ENCODE data around the gene HSPA6.
"Not testable (repeated sequence)": the region's sequence is repeated elsewhere in the genome, so short reads cannot be mapped to it uniquely, and the experiment has no call there.

Gene HSPA6

DNA sequence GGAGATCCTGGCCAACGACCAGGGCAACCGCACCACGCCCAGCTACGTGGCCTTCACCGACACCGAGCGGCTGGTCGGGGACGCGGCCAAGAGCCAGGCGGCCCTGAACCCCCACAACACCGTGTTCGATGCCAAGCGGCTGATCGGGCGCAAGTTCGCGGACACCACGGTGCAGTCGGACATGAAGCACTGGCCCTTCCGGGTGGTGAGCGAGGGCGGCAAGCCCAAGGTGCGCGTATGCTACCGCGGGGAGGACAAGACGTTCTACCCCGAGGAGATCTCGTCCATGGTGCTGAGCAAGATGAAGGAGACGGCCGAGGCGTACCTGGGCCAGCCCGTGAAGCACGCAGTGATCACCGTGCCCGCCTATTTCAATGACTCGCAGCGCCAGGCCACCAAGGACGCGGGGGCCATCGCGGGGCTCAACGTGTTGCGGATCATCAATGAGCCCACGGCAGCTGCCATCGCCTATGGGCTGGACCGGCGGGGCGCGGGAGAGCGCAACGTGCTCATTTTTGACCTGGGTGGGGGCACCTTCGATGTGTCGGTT, 477 bp downstream of the HSPA6 start:
- peak overlapping the region; percentile 40 for H3K4me3 ChIP-seq (replicated peaks; ENCODE audit: low read depth, low read length)
- DNase-seq (ENCODE audit: low read depth) = not testable (repeated sequence)

DNA sequence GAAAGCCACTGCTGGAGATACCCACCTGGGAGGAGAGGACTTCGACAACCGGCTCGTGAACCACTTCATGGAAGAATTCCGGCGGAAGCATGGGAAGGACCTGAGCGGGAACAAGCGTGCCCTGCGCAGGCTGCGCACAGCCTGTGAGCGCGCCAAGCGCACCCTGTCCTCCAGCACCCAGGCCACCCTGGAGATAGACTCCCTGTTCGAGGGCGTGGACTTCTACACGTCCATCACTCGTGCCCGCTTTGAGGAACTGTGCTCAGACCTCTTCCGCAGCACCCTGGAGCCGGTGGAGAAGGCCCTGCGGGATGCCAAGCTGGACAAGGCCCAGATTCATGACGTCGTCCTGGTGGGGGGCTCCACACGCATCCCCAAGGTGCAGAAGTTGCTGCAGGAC, 981 bp downstream of the HSPA6 start:
- peak overlapping the region; percentile 40 for H3K4me3 ChIP-seq (replicated peaks; ENCODE audit: low read depth, low read length)
- DNase-seq (ENCODE audit: low read depth) = not testable (repeated sequence)

DNA sequence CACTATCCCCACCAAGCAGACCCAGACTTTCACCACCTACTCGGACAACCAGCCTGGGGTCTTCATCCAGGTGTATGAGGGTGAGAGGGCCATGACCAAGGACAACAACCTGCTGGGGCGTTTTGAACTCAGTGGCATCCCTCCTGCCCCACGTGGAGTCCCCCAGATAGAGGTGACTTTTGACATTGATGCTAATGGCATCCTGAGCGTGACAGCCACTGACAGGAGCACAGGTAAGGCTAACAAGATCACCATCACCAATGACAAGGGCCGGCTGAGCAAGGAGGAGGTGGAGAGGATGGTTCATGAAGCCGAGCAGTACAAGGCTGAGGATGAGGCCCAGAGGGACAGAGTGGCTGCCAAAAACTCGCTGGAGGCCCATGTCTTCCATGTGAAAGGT, 1.6 kb downstream of the HSPA6 start:
- H3K4me3 ChIP-seq (replicated peaks; ENCODE audit: low read depth, low read length); DNase-seq (ENCODE audit: low read depth): not testable (repeated sequence)

DNA sequence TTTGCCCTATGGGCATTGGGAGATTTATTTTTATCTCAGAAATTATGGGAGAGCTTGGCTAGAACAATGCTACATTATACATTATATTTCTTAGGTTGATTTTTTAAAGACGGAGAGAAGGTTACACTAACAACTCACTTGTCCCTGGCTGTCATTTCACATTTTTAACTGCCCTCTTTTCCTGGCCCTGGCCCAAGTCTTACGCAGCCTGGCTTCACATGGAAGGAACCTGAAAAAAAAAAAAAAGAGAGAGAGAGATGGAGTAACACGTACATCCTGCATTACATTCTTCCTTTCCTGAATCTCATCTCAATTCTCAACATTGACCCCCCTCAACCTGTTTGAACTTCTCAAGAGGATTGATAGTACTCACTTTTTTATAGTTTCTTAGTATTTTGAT, 4.2 kb downstream of the HSPA6 start:
- DNase-seq (ENCODE audit: low read depth); H3K4me3 ChIP-seq (replicated peaks; ENCODE audit: low read depth, low read length): not testable (repeated sequence)

DNA sequence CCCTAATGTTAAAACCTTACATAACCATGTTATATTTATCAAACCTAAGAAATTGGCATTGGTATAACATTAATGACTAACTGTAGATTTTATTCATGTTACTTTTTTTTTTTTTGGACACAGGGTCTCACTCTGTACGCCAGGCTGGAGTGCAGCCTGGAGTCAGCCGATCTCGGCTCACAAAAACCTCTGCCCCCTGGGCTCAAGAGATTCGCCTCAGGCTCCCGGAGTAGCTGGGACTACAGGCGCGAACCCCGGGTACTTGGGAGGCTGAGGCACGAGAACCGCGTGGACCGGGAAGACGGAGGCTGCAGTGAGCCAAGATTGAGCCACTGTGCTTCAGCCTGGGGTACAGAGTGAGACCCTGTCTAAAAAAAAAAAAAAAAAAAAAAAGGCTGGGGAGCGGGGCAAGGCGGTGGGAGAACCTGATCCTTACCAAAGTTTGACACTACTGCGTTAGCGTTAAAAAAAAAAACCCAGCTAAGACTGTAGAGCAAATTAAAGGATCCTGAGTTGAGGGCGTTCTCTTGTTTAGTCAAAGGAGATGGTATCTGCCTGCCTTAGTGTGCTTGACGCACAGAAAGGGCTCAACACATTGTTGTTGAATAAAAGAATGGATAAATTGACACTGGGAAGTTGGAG, 5.2 kb downstream of the HSPA6 start:
- peak overlapping the region; percentile 67 for H3K4me3 ChIP-seq (replicated peaks; ENCODE audit: low read depth, low read length)
- not testable (repeated sequence) for DNase-seq (ENCODE audit: low read depth)

DNA sequence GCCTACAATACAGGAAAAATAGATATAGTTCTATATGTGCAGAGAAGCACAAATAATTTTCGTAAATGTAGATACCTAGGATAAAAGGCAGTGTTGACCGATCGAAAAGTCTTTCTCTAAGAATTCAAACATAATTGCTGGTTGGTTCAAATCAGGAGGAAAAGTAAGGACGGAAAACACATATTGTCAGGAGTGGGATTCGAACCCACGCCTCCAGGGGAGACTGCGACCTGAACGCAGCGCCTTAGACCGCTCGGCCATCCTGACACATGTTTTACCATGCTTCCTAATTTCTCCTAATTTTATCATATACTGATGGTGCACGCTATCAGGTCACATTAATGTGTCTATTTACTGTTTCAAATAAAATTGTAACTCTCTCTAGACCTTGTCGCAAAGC, 5.8 kb downstream of the HSPA6 start:
- DNase-seq (ENCODE audit: low read depth) = peak; percentile 81
- peak overlapping the region; percentile 67 for H3K4me3 ChIP-seq (replicated peaks; ENCODE audit: low read depth, low read length)

DNA sequence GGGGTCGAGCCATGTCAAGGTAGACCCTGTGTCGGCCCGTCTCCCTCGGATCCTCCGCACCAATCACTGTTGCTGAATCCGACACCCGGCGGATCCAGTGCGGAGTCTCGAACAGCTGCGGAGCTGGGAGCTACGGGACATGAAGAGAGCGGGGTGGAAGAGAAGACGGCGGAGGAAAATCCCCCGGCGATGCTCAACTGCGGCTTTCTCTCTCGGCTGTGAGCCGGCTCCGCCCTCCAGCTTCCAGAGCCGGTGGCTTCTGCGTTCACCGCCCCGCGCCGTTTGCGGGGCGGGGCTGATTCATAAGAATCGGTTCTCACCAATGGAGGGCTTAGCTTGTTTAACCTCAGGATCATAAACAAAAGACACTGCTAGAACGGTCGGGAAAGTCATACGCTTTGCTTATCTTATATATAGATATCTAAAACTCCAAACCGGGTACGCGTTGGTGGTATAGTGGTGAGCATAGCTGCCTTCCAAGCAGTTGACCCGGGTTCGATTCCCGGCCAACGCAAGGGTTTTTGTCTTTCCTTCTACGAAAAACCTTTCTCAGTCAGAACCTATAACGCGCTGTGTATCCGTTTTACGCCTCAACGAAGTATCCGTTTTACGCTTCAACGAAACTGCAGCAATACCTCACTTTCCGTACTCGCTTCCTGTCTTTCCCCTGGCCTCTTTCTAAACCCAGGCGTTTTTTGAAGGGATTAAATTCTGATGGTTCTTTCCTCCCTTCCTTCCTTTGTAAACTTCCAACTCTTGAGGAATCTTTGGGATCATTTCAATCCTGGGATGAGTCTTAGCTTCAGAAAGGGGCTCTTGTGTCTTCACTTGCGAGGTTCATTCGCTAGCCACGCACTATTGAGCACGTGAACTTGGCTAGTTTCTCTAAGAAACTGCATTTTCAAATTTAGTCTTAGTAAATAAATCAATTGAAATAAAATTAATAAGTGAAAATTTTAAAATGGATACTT, 6.6 kb downstream of the HSPA6 start:
- H3K4me3 ChIP-seq (replicated peaks; ENCODE audit: low read depth, low read length) = peak overlapping the region; percentile 67
- peak; percentile 95 for DNase-seq (ENCODE audit: low read depth)

DNA sequence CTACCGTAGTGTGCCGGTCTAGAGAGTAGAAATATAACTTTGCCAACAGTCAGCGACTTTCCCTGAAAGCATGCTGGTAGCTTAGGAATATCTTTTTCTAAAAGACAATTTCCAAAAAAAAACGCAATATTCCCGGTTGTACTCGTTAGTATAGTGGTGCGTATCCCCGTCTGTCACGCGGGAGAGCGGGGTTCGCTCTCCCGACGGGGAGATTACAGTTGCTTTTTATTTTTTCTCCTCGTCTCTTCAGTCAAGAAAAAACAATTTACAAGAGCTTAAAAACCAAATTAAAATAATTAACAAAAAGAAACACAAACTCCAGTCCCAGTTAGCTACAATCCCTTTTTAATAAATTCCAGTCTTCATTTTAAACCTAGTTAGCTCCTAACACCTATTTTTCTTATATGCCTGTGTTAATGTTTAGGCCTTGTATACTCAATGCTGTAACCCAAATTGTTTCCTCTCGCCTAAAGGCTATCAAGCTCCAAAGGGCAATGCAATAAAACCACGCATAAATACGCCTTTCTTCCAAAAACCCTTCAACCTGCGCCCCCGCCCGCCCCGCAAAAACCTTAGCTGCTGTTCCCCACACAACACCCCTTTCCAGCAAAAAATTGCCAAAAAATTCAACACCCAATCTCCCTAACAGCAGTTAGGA, 7.8 kb downstream of the HSPA6 start:
- no peak for DNase-seq (ENCODE audit: low read depth)
- peak overlapping the region; percentile 67 for H3K4me3 ChIP-seq (replicated peaks; ENCODE audit: low read depth, low read length)
- TF ChIP-seq, protein P1, sequence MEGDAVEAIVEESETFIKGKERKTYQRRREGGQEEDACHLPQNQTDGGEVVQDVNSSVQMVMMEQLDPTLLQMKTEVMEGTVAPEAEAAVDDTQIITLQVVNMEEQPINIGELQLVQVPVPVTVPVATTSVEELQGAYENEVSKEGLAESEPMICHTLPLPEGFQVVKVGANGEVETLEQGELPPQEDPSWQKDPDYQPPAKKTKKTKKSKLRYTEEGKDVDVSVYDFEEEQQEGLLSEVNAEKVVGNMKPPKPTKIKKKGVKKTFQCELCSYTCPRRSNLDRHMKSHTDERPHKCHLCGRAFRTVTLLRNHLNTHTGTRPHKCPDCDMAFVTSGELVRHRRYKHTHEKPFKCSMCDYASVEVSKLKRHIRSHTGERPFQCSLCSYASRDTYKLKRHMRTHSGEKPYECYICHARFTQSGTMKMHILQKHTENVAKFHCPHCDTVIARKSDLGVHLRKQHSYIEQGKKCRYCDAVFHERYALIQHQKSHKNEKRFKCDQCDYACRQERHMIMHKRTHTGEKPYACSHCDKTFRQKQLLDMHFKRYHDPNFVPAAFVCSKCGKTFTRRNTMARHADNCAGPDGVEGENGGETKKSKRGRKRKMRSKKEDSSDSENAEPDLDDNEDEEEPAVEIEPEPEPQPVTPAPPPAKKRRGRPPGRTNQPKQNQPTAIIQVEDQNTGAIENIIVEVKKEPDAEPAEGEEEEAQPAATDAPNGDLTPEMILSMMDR (IDR thresholded peaks at IDR 0.05; ENCODE audit: low read length, missing control alignments) = no peak

DNA sequence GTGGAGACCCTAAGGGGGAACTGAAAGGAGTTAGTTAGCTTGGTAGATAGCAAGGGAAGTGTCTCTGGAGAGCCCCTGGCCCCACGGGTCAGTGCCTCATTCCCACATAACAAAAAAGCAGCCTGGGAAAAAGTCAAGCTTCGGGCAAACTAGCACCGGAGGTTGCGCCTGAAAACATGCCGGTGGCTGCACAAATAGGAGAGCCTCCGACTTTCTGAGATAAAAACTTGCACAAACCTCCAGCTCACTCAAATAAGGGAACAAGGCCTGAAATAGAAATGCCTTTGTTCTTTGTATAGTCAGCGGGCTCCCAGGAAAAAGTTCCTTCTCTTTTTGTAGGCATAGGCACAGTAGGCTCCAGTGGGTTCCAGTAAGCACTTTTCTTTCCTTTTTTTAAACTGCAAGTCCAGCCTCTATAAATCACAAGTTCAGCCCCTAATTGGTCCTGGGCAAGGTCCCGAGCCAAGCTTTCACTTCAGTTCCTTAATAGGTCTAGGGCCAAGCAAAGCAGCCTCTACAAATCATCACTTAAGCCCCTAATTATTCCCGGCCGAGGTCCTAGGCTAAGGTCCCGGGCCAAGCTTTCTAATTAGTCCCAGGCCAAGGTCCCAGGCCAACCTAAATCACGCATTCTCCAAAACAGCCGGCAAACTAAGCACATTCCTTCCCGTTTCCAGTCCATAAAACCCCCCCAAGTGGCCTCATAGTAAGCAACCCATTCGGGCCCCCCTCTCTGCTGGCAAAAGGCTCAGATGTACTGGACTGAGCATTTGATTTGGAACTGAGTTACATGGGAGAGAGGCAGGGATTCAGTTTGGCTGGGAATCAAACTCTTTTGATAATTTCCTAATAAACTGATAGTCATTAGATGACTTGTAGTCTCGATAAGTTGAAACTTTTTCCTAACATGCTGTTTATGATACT, 8.6 kb downstream of the HSPA6 start:
- peak; percentile 27 for DNase-seq (ENCODE audit: low read depth)
- not testable (repeated sequence) for H3K4me3 ChIP-seq (replicated peaks; ENCODE audit: low read depth, low read length)

DNA sequence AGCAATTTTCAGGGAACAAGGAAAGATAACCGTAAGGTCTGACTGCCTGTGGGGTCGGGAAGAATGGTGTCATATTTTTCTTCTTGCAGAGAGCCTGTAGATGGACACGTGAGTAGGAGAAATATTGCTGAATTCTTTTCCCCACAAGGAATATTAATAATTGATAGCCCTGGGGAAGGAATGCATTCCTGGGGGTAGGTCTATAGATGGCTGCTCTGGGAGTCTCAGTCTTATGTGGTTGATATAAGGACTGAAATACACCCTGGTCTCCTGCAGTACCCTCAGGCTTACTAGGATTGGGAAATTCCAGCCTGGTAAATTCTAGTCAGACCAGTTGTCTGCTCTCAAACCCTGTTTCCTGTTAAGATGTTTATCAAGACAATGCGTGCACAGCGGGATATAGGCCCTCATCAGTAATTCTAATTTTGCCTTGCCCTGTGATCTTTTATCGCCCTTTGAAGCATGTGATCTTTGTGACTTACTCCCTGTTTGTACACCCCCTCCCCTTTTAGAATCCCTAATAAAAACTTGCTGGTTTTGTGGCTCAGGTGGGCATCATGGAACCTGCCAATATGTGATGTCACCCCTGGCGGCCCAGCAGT, 12.8 kb downstream of the HSPA6 start:
- not testable (repeated sequence) for H3K4me3 ChIP-seq (replicated peaks; ENCODE audit: low read depth, low read length)

DNA sequence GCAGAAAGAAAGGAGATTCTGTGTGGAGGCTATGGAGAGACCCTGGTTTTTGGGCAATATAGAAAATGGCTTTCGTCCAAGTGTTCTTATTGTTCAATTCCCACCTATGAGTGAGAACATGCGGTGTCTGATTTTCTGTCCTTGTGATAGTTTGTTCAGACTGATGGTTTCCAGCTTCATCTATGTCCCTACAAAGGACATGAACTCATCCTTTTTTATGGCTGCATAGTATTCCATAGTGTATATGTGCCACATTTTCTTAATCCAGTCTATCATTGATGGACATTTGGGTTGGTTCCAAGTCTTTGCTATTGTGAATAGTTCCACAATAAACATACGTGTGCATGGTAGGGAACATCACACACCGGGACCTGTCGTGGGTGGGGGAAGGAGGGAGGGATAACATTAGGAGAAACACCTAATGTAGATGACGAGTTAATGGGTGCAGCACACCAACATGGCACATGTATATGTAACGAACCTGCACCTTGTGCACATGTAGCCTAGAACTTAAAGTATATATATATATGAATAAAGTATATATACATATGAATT, 14.7 kb downstream of the HSPA6 start:
- H3K4me3 ChIP-seq (replicated peaks; ENCODE audit: low read depth, low read length); DNase-seq (ENCODE audit: low read depth): not testable (repeated sequence)

More for the DNA sequence above, 12.8 kb downstream of the HSPA6 start:
- DNase-seq (ENCODE audit: low read depth) = not testable (repeated sequence)

DNA sequence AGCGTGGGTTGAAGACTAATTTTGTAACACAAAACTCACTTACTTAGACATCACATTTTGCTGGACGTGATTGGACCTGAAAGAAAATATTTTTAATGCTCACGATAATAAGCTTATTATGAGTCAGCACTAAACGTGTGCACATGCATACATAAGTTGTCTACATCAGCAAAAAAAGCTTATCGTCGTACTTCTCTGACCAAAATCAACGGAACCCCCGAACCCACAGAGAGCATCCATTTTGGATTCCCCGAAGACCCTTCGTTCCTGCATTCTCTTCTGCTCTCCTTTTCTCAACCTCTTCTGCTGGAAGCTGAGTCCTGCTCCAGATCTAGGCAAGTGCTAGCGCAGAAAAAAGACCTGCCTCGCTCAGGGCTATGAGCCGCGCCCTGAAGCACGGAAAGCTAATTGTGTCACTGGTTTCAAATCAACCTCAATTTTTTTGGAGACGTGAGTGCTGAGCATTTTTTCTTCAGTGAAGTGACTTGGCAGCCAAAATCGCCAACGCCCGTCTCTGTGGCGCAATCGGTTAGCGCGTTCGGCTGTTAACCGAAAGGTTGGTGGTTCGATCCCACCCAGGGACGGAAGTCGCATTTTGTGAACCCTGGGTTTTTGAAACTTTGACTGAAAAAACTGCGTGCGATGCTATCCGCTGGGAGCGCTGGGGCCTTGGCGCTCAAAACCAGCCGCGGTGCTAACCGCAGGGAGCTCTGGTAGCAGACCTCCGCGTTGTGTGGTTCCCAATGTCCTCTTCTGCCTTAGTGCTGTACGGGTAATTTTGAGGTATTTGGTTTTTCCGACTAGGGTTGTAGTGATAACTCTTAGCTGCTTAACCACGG, 15.6 kb downstream of the HSPA6 start:
- peak; percentile 80 for DNase-seq (ENCODE audit: low read depth)
- H3K4me3 ChIP-seq (replicated peaks; ENCODE audit: low read depth, low read length) = peak overlapping the region; percentile 66

DNA sequence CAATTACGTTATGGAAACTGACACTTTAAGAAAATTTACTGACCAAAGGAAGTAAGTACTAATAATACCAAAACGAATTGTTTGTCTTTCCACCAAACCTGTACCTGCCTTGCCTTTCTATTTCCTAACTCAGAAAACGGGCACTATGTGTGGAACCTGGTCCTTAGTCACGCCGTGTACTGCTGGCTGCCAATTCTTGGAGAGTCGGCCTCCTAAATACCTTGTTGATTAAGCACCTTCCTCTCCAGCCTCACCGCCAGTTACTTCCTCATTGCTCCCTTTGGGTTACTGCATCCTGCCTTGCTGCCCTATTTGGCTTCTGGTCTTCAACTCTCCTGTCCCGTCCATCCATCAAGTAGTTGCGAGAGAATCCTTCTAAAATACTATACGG, 16.2 kb downstream of the HSPA6 start:
- peak overlapping the region; percentile 66 for H3K4me3 ChIP-seq (replicated peaks; ENCODE audit: low read depth, low read length)
- not testable (repeated sequence) for DNase-seq (ENCODE audit: low read depth)

DNA sequence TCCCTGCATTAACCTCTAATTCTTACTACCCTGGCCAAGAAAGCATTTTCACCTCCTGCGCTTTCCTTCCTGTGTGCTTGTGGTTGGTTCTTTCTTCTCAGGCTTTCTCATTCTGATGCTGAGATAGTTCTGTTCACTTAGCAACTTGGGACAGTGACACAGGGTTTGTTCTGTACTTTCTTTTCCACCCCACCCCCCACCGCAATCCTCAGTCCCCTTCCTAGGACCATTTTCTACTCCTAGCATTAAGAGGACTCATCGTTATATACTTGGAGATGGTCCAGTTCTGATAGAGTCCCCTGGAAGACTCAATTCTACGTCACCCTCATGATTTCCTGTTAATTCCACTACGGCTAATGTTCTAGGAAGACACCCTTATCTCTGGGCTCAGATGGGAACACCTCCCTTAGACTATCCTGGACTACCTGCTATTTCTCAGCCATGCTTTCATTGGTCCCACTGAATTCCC, 17.8 kb downstream of the HSPA6 start:
- DNase-seq (ENCODE audit: low read depth); H3K4me3 ChIP-seq (replicated peaks; ENCODE audit: low read depth, low read length): not testable (repeated sequence)

DNA sequence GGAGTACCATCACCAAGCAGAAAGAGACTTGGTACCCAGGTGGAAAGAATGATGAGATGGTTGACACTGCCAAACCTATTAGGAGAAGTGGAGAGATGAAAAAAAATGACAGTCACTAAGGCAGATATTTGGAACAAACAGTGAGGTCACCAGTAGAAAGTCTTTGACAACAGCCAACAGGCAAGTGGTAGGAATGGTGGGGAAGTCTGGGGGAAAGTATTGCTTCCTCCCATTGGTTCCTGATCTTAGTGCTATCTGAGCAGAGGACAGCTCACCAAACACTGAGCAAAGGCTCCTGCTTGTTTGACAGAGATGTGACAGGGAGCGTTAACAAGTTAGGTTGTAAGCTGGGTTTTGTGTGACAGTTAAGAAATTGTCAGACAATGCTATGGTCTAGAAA, 18.8 kb downstream of the HSPA6 start:
- not testable (repeated sequence) for H3K4me3 ChIP-seq (replicated peaks; ENCODE audit: low read depth, low read length); DNase-seq (ENCODE audit: low read depth)

All from fibroblast of pulmonary artery (primary cell).